Urothelium cell line (cell line): ENCODE measurements around the gene CARD6.
A peak's percentile ranks its signal among the peaks of the same experiment; 100 is the strongest.
"Not testable (repeated sequence)": the region's sequence is repeated elsewhere in the genome, so short reads cannot be mapped to it uniquely, and the experiment has no call there.

Source experiments
- DNase-seq: peaks from one replicate; pipeline ENCODE4 v3.0.0; 2011; ENCODE audit warnings: low spot score, mixed read lengths
- FAIRE-seq: peaks from 2 replicates; lab custom pipeline; 2011; peaks lifted over from hg19 to GRCh38; lab: Jason Lieb, UNC

The CARD6 gene

GRCh38 chr5:40841068-40841805 is at the start of gene CARD6:
TSS of gene CARD6 (plus strand) at chr5:40841367. CDS start at chr5:40841383, 16 bp downstream.
- no peak for FAIRE-seq
- DNase-seq, result peak; percentile 15

- no peak for FAIRE-seq
Measured at GRCh38 chr5:40791715-40792139, 49.4 kb upstream of the CARD6 start.

GRCh38 chr5:40792691-40793090 is 48.5 kb upstream of the CARD6 start:
- not testable (repeated sequence) for FAIRE-seq, DNase-seq

More at GRCh38 chr5:40791715-40792139, 49.4 kb upstream of the CARD6 start:
- no peak for DNase-seq

- not testable (repeated sequence) for FAIRE-seq, DNase-seq
Measured at GRCh38 chr5:40794340-40794739, 46.8 kb upstream of the CARD6 start.

GRCh38 chr5:40794877-40795276 is 46.3 kb upstream of the CARD6 start:
- not testable (repeated sequence) for FAIRE-seq

GRCh38 chr5:40796487-40796889 is 44.7 kb upstream of the CARD6 start:
- no peak for DNase-seq
- FAIRE-seq, result no peak

More at GRCh38 chr5:40794877-40795276, 46.3 kb upstream of the CARD6 start:
- DNase-seq, result not testable (repeated sequence)

GRCh38 chr5:40797273-40798011 is 43.7 kb upstream of the CARD6 start:
- DNase-seq (peak; percentile 78), FAIRE-seq (no peak)

- DNase-seq, result peak; percentile 97
- FAIRE-seq, result no peak
Measured at GRCh38 chr5:40798012-40798800, 43.0 kb upstream of the CARD6 start, which contains the start of gene PRKAA1. TSS of gene PRKAA1 (minus strand) at chr5:40798374. CDS start at chr5:40798189, 185 bp downstream.

- FAIRE-seq, result no peak
- DNase-seq, result no peak
Measured at GRCh38 chr5:40798801-40799210, 42.4 kb upstream of the CARD6 start.

- DNase-seq, result no peak
- no peak for FAIRE-seq
Measured at GRCh38 chr5:40799258-40799657, 41.9 kb upstream of the CARD6 start.

- FAIRE-seq, result no peak
- DNase-seq, result no peak
Measured at GRCh38 chr5:40801771-40802562, 39.2 kb upstream of the CARD6 start.

- DNase-seq, result no peak
- no peak for FAIRE-seq
Measured at GRCh38 chr5:40812125-40812524, 29.0 kb upstream of the CARD6 start.

- FAIRE-seq (peak; percentile 23), DNase-seq (no peak)
Measured at GRCh38 chr5:40813698-40814281, 27.4 kb upstream of the CARD6 start.

- DNase-seq (no peak), FAIRE-seq (no peak)
Measured at GRCh38 chr5:40823459-40823858, 17.7 kb upstream of the CARD6 start.

GRCh38 chr5:40825461-40826043 is 15.6 kb upstream of the CARD6 start:
- FAIRE-seq, result not testable (repeated sequence)

GRCh38 chr5:40826489-40827187 is 14.5 kb upstream of the CARD6 start:
- FAIRE-seq (no peak), DNase-seq (no peak)

More at GRCh38 chr5:40825461-40826043, 15.6 kb upstream of the CARD6 start:
- DNase-seq, result not testable (repeated sequence)

GRCh38 chr5:40827188-40827977 is 13.8 kb upstream of the CARD6 start:
- FAIRE-seq (no peak), DNase-seq (no peak)
